GM21447 (cell line): Measurements from ENCODE around the gene TMEFF2.

Experiments
- ATAC-seq: cut with Tn5 transposase; IDR thresholded peaks from one replicate; pipeline ENCODE4 v1.9.1; 2021; ENCODE audit not compliant: unreplicated experiment

The TMEFF2 gene

DNA sequence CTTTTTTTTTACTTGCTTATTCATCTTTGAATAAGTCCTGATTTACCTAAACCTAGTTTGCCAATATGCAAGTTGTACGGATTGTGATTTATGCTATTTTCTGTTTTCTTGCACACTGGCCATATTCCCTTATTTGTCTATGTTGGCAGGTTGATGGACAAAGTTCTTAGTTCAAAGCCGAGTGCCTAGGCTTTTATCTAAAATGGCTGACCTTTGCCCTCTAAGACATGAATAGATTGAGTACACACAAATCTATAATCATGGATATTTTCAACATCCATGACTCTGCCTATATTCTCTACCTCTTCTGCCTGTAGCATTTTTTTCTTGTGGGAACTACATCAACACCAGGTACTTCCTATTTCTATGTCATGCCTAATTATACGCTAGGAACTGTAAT lies 171.7 kb downstream of the TMEFF2 start:
- ATAC-seq: no peak

DNA sequence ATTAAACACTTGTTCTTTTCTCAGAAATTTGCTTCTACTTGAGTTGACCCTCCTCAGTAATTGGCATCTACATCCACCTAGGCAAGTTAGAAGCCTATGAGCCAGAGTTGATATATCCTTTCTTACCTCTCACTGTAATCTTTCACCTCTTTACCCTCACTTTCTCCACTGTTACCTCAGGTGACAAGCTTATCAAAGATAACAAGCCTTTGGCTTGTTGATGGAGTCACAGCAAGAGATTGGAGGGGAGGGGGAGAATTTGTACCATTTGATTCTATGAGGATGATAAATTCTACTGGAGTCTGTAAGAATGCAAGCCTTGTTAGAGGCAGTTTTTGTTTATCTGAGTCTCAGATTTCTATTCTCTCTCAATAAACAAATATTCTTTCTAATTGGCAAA lies 176.9 kb downstream of the TMEFF2 start:
- no peak for ATAC-seq

DNA sequence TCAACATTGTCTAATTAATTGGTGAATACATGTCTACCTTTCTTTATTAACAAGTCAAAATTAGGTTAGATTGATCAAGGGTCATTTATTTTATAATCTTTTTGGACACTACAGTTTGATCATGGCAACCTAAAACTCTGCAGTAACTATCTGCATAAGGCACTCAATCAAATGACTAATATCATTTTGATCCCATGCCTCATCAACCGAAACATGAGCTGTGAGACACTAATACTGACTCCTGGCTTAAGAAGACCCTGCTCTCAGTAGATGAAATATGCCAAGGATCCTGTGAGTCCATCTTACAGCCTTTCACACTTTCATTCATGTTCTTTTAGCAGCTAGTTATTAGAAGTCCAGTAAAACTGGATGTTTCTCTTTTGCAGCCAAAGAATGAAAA lies 178.5 kb downstream of the TMEFF2 start:
- no peak for ATAC-seq

DNA sequence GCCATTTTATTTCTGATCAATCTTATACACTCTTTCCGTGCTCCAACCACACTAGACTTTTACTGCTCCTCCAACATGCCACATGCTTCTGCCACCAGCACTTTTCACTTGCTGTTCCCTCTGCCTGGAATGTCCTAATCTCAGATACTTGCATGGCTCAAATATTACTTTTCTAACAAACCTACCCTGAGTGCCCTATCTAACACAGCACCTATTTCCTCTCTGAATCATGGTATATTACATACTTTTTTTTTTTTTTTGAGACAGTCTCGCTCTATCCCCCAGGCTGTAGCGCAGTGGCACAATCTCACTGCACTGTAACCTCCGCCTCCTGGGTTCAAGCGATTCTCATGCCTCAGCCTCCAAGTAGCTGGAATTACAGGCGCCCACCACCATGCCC lies 181.5 kb downstream of the TMEFF2 start:
- no peak for ATAC-seq

DNA sequence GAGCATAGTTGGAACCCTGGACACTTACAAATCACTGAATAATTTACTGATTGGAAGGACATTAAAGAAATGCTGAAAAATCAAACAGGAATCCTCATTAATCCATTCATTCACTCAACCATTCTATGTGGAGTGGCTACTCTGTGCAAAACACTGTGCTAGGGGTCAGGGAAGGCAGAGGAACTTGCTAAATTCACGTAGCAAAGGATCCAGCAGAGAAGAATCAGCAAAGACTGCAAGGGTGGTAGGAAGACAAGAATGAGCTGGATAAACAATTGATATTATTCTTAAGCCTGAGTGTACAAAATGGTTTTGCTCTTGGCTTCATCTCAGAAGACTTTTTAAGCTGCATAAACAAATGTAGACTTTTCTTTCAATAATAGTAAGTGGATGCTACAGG lies 183.5 kb downstream of the TMEFF2 start:
- ATAC-seq: no peak

DNA sequence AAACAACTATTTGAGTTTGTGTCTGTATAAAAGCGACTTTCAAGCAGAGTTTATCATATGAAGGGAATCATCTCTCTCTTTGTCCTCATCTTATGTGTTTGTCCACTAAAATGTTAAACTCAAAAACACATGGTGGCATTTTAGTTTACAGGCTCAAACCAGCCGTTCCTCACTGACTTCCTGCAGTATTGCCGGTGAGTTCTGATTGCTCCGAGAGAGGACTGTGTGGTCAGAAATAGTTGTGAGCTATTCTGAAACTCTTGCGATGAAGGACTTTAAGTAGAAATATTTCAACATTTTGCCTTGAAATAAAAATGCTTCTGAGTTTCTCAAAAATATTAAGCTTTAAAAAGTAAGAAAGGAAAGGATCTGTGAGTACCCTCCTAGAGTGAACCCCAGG lies 184.7 kb downstream of the TMEFF2 start:
- no peak for ATAC-seq

DNA sequence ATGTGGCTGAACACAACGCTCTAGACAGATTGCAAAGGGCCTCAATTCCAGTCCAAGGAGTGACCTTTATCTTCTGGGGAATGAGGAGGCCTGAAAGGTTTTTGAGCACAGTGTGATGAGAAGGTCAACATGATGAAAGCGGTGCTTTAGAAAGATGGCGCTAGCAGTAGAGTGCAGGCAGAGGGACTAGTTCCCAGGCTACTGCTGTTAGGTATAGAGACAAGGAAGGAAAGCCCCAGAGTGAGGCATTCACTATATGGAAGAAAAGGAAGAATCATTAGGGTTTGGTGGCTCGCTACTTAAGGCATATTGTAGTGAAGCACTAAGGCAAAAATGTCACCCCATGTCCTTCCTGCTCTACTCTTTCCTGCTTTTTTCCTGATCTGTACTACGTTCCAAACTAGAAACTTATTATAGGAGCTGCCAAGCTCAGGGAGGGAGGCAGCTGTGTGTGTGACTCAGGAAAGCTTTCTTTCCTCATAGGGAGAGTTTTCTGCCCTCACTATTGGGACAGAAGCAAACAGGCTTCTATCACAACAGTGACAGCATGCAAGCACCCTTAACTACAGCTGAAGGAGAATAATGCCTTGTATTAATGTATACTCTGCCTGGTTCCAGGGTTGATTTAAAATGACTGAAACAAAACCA lies 187.0 kb downstream of the TMEFF2 start:
- no peak for ATAC-seq

DNA sequence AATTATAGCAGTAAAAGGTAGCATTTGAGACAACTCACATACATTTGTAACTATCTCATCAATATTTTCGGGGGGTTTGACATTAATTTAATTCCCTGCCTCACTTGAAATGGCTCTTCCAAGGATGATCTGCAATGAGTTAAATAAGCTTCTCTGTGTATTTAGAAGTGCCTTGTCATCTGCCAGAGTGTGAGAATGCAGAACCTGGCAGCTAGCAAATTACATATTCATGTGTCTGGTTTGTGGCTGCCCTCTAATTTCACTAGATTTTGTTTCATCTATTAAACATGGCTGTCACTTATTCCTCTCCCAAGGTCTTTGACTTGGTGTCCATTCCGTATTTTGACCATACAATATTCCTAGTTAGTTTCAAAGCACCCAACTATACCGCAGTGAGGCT lies 189.5 kb downstream of the TMEFF2 start:
- no peak for ATAC-seq

DNA sequence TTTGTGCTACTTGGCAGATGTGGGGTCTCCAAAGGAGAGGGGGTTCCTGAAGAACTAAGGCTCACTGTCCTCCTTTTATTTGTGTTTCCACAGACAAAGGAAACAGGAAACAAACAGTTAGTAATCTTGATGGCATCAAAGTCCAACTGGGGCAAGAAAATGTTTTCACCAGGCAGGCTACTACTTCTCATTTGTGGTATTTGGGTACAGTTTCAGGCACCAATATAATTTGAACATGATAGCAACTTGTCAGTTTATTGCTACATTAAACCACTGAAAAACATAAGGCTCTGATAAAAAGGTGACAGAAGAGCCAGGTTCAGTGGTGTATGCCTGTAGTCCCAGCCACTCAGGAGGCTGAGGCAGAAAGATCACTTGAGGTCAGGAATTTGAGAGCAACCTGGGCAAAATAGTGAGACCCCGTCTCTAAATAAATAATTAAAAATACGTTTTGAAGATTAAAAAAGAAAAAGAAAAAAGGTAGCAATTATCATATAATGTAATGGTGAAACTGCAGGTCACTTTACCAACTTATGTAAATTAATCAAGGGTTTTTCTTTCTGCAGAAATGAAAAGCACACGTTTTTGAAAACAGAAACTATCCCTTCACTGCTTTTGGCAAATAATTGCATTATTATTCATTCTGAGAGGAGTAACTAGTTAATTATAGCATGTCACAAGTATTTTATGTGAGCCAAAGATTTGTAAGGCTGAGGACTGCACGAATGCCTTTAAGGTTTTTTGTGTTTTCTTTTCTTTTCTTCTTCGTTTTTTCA lies 190.4 kb downstream of the TMEFF2 start:
- peak; percentile 75 for ATAC-seq

DNA sequence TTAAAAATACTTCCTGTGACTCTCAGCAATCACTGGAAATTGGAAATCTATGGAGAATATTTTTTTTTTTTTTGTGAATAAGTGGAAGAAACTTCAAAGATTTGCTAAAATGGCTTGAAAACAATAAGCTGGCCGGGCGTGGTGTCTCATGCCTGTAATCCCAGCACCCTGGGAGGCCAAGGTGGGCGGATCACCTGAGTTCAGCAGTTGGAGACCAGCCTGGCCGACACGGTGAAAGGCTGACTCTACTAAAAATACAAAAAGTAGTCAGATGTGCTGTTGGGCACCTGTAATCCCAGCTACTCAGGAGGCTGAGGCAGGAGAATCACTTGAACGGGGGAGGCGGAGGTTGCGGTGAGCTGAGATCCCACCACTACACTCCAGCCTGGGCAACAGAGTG lies 192.3 kb downstream of the TMEFF2 start:
- ATAC-seq: no peak

DNA sequence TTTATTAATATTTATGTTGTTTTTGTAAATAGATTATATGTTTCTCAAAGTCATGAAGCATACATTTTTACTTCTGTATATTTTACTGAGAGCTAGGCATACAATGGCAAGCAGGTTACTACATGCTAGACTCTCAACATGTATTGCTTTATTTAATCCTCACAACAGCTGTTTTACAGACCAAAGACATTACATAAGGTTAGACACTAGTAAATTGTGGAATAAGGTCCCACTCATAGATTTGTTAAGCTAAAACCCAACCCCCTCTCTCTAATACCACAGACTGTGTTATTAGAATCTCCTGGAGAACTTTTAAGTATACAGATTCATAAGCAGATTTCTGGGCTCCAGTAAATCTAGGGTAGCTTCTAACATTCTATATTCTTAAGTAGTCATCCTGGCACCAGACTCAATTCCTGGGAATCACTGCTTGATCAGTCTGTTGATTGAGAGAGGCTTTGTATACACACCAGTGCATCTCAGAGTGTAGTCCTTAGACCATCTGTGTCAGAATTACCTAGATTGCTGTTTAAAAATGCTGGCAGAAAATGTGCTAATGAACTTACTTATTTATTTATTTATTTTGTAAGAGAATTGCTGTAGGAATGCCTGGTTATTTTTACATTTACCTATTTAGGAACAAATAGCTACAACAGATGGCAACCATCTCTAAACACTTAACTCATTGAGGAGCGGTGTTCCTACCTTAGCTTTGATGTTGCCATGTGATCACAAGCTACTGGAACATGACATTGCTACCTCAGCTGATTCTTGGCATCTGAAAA lies 194.3 kb downstream of the TMEFF2 start:
- ATAC-seq: no peak

DNA sequence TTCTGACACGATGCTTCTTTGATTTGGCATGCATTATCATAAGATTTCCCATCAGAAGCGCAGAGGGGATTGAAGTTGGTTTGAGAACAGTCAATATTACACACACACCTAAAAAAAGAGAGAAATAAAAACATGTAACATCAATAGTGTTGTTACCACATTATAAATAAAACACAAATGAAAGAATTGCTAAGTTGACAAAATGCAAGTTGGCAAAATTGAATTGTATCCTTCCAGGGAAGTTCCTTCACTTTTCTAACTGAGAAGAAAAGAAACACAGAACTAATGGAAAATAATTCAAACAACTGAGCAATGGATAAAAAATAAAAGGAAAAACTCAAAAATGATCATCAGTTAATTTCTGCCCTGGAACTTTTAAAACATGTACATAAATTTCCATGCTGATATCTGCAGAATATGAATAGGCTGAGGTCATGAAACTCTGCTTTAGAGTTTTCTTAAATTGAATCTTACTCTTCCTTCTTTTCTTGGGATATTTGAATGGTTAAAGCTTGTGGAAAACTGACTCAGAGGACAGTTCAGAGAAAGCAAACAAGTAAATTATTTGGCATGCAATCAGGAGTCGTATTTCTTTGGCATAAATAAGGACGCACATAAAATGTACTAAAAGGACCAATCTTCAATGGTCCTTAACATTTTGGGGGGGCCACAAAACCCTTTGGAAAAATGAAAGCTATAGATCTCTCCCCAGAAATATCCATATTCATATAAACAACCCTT lies 195.5 kb downstream of the TMEFF2 start:
- no peak for ATAC-seq

DNA sequence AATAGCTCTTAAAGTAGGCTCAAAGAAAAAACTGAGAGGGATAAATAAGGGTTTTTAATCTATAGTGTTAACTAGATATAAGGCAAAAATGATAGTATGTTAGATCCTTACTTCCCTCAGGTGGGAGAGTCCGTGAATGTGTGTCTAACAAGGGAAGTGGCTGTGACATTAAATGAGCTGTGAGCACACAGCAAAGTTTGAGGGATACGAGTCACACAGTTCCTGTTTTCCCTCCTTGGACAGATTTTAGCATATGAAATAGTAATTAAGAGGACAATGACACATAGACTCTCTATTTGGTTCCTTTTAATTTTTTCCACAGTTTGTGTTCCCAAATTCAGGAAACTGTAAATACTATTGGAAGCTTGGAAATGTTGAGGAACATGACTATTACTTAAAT lies 199.4 kb downstream of the TMEFF2 start:
- no peak for ATAC-seq

DNA sequence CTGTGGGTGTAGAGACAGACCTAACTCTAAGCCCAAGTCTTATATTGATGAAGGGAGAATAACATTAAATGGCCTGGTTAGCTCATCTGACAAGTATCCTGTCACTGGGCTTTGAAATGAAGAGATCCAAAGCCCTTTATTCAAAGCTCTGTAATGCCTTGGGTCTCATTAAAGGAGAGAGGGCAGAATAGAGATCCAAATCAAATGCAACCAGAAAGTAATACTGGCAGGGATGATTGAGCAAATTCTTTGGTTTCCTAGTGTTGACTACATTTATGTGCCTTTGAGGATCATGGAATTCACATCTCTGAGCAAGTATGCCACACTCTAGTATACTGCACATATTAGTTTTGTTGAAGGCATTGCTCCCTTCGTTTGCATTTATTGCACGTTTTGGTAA lies 200.0 kb downstream of the TMEFF2 start:
- ATAC-seq: no peak

DNA sequence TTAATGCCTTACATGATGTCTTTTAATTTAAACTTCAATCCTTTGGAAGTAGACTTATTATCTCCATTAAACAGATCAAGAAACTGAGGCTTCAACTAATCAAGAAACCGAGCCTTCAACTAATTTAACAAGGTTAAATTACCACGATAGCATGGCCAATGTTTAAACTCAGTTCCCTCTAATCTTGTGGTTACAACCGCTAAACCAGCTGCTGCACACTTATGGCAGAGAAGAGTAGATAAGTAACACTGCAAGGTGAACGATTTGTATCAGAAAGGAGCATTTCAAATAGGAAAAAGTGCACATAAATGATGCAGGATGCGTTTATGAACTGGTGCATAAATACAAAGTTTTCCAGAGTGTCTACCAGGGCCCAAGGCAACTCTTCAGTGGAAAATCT lies 203.3 kb downstream of the TMEFF2 start:
- no peak for ATAC-seq

DNA sequence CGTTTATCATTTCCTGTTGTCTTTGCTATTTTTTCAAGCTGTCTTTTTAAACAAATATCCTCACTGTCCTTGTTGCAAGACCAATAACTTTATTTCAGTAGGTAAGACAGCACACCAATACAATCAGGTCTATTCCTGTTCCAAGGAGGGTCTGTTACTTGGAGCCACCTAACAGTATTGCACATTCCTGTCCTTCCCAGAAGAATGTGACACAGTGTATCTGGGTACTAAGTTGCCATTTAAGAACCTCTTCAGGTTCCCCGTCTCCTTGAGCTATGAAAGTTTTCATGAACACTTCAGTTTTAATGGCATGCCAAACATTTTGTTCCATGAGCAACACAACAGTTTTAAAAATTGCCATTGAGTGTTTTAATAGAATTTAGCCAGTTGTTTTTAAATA lies 209.0 kb downstream of the TMEFF2 start:
- no peak for ATAC-seq

DNA sequence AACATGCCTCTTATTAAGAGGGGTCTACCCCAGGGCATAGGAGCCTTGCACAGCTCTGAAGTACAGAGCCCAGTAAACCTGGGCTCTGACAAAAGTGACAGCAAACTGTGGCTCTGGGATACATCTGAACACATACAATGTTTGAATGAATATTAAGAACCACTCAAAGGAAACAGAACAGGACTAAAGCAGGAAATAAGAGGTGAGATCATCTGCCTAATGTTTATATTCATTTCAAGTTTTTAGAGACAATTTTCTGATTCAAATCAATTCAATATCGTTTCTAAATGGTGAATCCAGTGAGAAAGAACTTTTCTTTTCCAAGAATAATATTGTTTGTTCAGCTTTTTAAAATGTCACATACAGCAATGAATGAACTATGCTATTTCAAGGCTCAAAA lies 211.1 kb downstream of the TMEFF2 start:
- ATAC-seq: no peak

DNA sequence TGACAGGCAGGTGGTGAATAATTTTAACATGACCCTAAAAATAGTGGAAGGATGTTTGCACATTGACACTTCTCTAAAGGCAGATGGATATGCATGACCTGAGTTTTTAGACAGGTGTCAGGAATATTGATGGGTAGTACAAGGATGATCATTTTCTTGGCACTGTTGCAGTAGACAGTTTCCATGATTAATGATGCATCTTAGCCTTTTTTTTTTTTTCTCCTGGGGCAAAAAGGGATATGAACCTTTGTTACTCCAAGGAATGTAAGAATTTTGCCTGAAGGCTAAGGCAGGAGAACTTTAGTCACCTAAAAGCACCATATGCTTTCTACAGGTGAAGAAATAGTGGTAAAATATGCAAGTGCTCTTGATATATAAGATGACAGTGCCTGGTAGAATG lies 211.5 kb downstream of the TMEFF2 start:
- no peak for ATAC-seq

DNA sequence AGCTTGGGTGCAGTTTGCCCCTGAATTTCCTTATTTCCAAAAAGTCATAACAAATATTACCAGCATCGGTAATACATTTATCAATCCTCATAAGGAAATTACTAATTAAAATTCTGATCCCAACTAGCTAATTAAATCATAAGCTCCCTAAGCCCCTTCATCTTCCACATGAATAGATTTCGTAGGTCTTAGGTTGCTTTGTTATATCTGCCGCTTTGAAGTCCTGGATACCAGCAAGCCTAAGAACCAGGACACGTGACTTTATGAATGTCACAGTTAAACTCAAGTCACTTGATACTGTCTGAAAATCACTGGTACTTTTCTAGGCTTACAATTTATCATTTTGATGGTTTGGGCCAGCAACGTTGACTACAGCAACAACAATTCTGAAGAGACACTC lies 213.0 kb downstream of the TMEFF2 start:
- no peak for ATAC-seq

DNA sequence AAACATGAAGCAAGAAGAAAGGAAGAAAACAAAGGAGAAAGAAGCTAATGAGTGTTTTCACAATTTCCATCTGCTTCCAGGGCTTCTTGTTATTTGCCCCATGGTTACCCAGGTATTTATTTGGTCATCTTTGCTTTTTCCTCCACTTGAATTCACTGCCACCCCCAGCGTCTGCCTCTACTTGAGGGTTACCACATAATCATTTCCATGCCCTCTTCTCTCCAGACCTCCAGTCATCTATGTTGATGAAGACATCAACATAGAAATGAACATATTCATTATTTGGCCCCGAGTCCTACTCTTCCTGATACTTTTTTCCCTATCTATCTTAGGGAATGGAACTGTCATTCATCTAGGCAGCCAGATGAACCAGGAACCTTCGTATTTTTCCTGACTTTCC lies 214.2 kb downstream of the TMEFF2 start:
- ATAC-seq: no peak

DNA sequence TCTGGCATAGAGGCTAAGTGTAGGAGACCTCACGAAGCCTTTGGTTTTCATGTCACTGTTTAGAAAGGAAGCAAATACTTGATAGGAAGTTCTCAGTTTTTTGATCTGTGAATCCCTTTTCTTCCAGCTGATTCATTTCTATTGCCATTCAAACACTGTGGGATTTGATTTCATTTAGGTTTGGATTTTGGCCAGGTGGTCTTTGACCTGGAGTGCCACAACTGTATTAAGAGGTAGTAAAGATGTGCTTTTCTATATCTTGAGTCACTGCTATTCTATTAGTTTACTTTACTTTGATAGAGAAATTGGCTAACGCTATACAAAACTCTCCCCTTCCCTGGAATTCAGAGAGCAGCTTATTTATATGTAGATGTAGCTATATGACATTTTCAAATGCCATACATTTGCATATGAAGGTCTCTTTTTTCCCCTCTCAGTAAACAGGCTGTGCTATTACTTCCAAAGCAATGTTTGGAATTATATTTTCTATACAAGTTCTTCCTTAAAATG lies 215.5 kb downstream of the TMEFF2 start:
- ATAC-seq: no peak
